WTC11 (cell line): ENCODE data around the gene BTN2A1. TPM values are rescaled to one million over a fixed set of nuclear protein-coding genes. Genes with fewer than 3 reads are reported as not detected.

ENCODE experiments used
- ATAC-seq: fragments of 200-7000 bp; cut with Tn5 transposase; 2 replicates; pipeline ENCODE4 v1.10.0; 2021; ENCODE audit warnings: mild to moderate bottlenecking, moderate library complexity
- CTCF ChIA-PET: fragments of 300-600 bp; sonication (Branson Sonifier 250); formaldehyde crosslinking; loops from one replicate; lab custom pipeline; 2021; ENCODE audit warnings: antibody characterized with exemption; lab: Charles Lee
- POLR2A ChIA-PET: fragments of 350-600 bp; sonication (Branson Sonifier 250); formaldehyde crosslinking; loops from one replicate; lab custom pipeline; 2021; ENCODE audit warnings: antibody characterized with exemption; lab: Charles Lee
- DNase-seq: peaks from one replicate; pipeline ENCODE4 v3.0.0; 2021; ENCODE audit warnings: low spot score
- H3K27ac Mint-ChIP-seq: 2 replicates; pipeline ENCODE4 v1.8.0; 2021; ENCODE audit warnings: mixed read lengths
- H3K27me3 Mint-ChIP-seq: 2 replicates; pipeline ENCODE4 v1.8.0; 2021; ENCODE audit warnings: low read depth, mild to moderate bottlenecking, moderate library complexity, mixed read lengths
- H3K36me3 Mint-ChIP-seq: 2 replicates; pipeline ENCODE4 v1.8.0; 2021; ENCODE audit warnings: mixed read lengths
- H3K4me1 Mint-ChIP-seq: 2 replicates; pipeline ENCODE4 v1.8.0; 2022; ENCODE audit warnings: mixed read lengths
- H3K4me3 Mint-ChIP-seq: 2 replicates; pipeline ENCODE4 v1.8.0; 2021; ENCODE audit warnings: mild to moderate bottlenecking, moderate library complexity, mixed read lengths
- H3K9me3 Mint-ChIP-seq: 2 replicates; pipeline ENCODE4 v1.8.0; 2021; ENCODE audit warnings: mixed read lengths
- CDX4 ChIP-seq: fragments of 250-450 bp; sonication (Bioruptor Pico); IDR thresholded peaks from 2 replicates; pipeline ENCODE4 v1.9.0; 2021; ENCODE audit warnings: moderate library complexity, mild to moderate bottlenecking, inconsistent platforms, borderline replicate concordance
- CTCF ChIP-seq: fragments of 200-600 bp; IDR thresholded peaks from 2 replicates; pipeline ENCODE4 v1.8.0; 2022; ENCODE audit warnings: antibody characterized with exemption
- E2F1 ChIP-seq: sonication (generic); formaldehyde crosslinking; IDR thresholded peaks from 2 replicates; pipeline ENCODE4 v1.8.0; 2022; ENCODE audit warnings: mild to moderate bottlenecking, missing genetic modification reagents
- EMX1 ChIP-seq: fragments of 250-450 bp; sonication (Bioruptor Pico); IDR thresholded peaks from 2 replicates; pipeline ENCODE4 v1.8.0; 2021; ENCODE audit warnings: mild to moderate bottlenecking
- ERG ChIP-seq: fragments of 250-450 bp; sonication (Bioruptor Pico); IDR thresholded peaks from 2 replicates; pipeline ENCODE4 v1.8.0; 2021; ENCODE audit warnings: mild to moderate bottlenecking
- FOXP4 ChIP-seq: sonication (generic); formaldehyde crosslinking; IDR thresholded peaks from 2 replicates; pipeline ENCODE4 v1.8.0; 2022; ENCODE audit warnings: mild to moderate bottlenecking, missing genetic modification reagents
- HMGA2 ChIP-seq: fragments of 250-450 bp; sonication (Bioruptor Pico); IDR thresholded peaks from 2 replicates; pipeline ENCODE4 v1.4.0; 2021; ENCODE audit warnings: mild to moderate bottlenecking, moderate library complexity
- HMGXB4 ChIP-seq: sonication (generic); formaldehyde crosslinking; IDR thresholded peaks from 2 replicates; pipeline ENCODE4 v1.8.1; 2023; ENCODE audit warnings: mild to moderate bottlenecking, moderate library complexity, missing genetic modification reagents
- JUN ChIP-seq: sonication (generic); formaldehyde crosslinking; IDR thresholded peaks from 2 replicates; pipeline ENCODE4 v1.8.0; 2023; ENCODE audit warnings: mild to moderate bottlenecking, missing genetic modification reagents
- NFYB ChIP-seq: sonication (generic); formaldehyde crosslinking; conservative IDR thresholded peaks from 2 replicates; pipeline ENCODE4 v1.8.0; 2022; ENCODE audit warnings: low read depth, missing genetic modification reagents
- PREB ChIP-seq: sonication (generic); formaldehyde crosslinking; IDR thresholded peaks from 2 replicates; pipeline ENCODE4 v1.8.1; 2022; ENCODE audit warnings: mild to moderate bottlenecking, missing genetic modification reagents, moderate library complexity, borderline replicate concordance
- STAT6 ChIP-seq: sonication (generic); formaldehyde crosslinking; conservative IDR thresholded peaks from 2 replicates; pipeline ENCODE4 v1.8.1; 2023; ENCODE audit warnings: mild to moderate bottlenecking, low read depth, missing genetic modification reagents, moderate library complexity
- ZBTB21 ChIP-seq: sonication (generic); formaldehyde crosslinking; IDR thresholded peaks from 2 replicates; pipeline ENCODE4 v1.8.1; 2023; ENCODE audit warnings: mild to moderate bottlenecking, missing genetic modification reagents, borderline replicate concordance
- ZMAT4 ChIP-seq: fragments of 250-450 bp; sonication (Bioruptor Pico); IDR thresholded peaks from 2 replicates; pipeline ENCODE4 v1.9.0; 2021; ENCODE audit warnings: mild to moderate bottlenecking
- total RNA-seq: library from RNA; stranded (reverse); gene quantifications from 3 replicates; pipeline ENCODE4 v1.2.3, GENCODE V29; 2021

The BTN2A1 gene
- total RNA-seq, 1 experiment from 2014 or later = 9.9 TPM

- TF ChIP-seq E2F1 (no peak), HMGA2 (no peak), NFYB (CRISPR knock-in tag) (no peak), PREB (CRISPR knock-in tag) (no peak), ERG (no peak), CTCF (no peak)
Measured at GRCh38 chr6:26491604-26492003, 33.8 kb downstream of the BTN2A1 start (continued).

- Mint-ChIP-seq H3K27me3 (peaks cover 13% of the 10 kb centered on the region), H3K36me3 (no peaks in the 10 kb centered on the region), H3K9me3 (no peaks in the 10 kb centered on the region), H3K4me3 (no peak overlapping the region), H3K27ac (no peak overlapping the region), H3K4me1 (no peaks in the 10 kb centered on the region)
- ChIA-PET POLR2A (no interaction called here), CTCF (no interaction called here)
- DNase-seq (no peak), ATAC-seq (peak; percentile 78)
- no peak for TF ChIP-seq ZBTB21
- no peak for TF ChIP-seq HMGXB4 (CRISPR knock-in tag)
- no peak for TF ChIP-seq JUN (CRISPR knock-in tag)
- TF ChIP-seq CDX4 = no peak
- TF ChIP-seq ZMAT4 (CRISPR knock-in tag) = no peak
Measured at GRCh38 chr6:26493258-26493657, 35.5 kb downstream of the BTN2A1 start.

GRCh38 chr6:26494117-26494516 lies 36.4 kb downstream of the BTN2A1 start:
- H3K4me1 Mint-ChIP-seq = no peaks in the 10 kb centered on the region
- no peak for ATAC-seq
- no peak overlapping the region for H3K4me3 Mint-ChIP-seq
- TF ChIP-seq STAT6 (CRISPR knock-in tag) (no peak), FOXP4 (CRISPR knock-in tag) (no peak), EMX1 (CRISPR knock-in tag) (no peak)
- TF ChIP-seq, all 79 proteins: peak for 0
- Mint-ChIP-seq H3K9me3 (no peaks in the 10 kb centered on the region), H3K36me3 (no peaks in the 10 kb centered on the region), H3K27ac (no peak overlapping the region), H3K27me3 (peaks cover 13% of the 10 kb centered on the region)
- no peak for DNase-seq
- CTCF ChIA-PET = no interaction called here
- POLR2A ChIA-PET = no interaction called here
